AG04449 (cell line): Measurements from ENCODE around the gene RNASEH2B.

Source experiments
- CTCF ChIA-PET: fragments of 350-600 bp; formaldehyde crosslinking; extraction: SDS; loops from one replicate; lab custom pipeline; 2021; ENCODE audit warnings: antibody characterized with exemption; lab: Yijun Ruan, JAX
- POLR2A ChIA-PET: fragments of 400-600, 350-600 bp; formaldehyde crosslinking; extraction: SDS; loops from one replicate; lab custom pipeline; 2020; ENCODE audit warnings: antibody characterized with exemption, inconsistent platforms; lab: Yijun Ruan, JAX
- DNase-seq: peaks from one replicate; pipeline ENCODE4 v3.0.0-alpha.2; 2010; ENCODE audit warnings: low read depth, low spot score
- H3K4me3 ChIP-seq: 2 replicates; pipeline ENCODE4 v1.5.1; 2011; ENCODE audit warnings: low read depth, mild to moderate bottlenecking, control low read depth, low read length
- TF ChIP-seq, protein P1 (sequence below): IDR thresholded peaks from one replicate; pipeline ENCODE4 v1.5.1; 2011; ENCODE audit warnings: mild to moderate bottlenecking, moderate library complexity, low read length, control low read depth, inconsistent platforms; ENCODE audit not compliant: insufficient read depth; ENCODE audit errors: missing control alignments

RNASEH2B gene

DNA sequence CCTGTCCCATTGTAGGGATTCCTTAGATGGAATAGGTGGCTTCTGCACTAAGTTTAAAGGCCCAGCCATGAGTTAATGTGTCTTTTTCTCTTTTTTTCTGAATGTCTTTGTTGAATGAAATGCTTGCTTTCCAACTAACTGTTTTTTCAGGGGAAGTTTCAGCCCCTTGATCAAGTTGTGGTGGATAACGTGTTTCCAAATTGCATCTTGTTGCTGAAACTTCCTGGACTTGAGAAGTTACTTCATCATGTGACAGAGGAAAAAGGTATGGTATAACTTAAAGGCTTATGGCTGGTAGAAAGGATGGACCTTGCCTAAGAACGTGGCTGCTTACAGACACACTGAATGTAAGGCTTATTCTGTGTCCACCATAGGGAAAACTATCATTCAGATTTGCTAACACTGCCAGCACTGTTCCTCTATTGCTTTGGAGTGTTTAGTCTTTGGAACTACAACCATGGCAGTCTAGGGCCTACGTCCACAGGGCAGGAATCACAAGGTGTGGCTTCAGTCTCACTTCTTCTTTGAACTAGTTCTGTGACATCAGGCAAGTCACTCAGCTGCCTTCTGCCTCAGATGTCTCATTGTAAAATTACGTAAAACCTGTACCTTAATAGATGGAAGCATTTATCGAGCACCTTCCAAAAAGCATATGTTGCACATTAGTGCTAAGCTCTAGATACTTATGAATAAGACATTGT lies 25.3 kb downstream of the RNASEH2B start:
- H3K4me3 ChIP-seq, result no peak overlapping the region
- TF ChIP-seq, protein P1, sequence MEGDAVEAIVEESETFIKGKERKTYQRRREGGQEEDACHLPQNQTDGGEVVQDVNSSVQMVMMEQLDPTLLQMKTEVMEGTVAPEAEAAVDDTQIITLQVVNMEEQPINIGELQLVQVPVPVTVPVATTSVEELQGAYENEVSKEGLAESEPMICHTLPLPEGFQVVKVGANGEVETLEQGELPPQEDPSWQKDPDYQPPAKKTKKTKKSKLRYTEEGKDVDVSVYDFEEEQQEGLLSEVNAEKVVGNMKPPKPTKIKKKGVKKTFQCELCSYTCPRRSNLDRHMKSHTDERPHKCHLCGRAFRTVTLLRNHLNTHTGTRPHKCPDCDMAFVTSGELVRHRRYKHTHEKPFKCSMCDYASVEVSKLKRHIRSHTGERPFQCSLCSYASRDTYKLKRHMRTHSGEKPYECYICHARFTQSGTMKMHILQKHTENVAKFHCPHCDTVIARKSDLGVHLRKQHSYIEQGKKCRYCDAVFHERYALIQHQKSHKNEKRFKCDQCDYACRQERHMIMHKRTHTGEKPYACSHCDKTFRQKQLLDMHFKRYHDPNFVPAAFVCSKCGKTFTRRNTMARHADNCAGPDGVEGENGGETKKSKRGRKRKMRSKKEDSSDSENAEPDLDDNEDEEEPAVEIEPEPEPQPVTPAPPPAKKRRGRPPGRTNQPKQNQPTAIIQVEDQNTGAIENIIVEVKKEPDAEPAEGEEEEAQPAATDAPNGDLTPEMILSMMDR, result no peak
- CTCF ChIA-PET, result no interaction called here
- DNase-seq, result no peak
- POLR2A ChIA-PET, result no interaction called here

DNA sequence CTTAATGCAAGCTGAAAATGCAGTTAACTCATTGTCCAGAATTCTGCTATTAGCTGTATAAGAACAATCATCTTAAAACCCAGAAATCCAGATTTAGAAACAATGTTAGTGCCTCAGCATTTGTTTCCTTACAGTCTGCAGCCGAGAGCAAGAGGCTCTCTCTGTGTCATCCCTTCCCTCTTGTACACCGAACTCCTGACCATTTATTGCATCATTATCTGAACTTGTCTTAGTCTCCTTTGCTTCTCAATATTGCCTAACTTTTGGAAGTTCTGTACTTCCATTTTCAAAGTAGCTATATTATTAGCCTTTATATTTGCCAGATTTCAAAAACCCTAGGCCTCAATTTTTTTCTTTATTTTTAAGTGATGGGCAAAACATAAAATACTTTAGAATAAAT lies 27.1 kb downstream of the RNASEH2B start:
- H3K4me3 ChIP-seq, result no peak overlapping the region
- ChIA-PET CTCF (interaction anchor here (0.6 to 1.0 kb wide), 2 partner anchors 24 to 407 kb away, joined by 3 to 5 read pairs; no protein-coding TSS in a partner anchor), POLR2A (no interaction called here)
- TF ChIP-seq, protein P1, result no peak
- no peak for DNase-seq

DNA sequence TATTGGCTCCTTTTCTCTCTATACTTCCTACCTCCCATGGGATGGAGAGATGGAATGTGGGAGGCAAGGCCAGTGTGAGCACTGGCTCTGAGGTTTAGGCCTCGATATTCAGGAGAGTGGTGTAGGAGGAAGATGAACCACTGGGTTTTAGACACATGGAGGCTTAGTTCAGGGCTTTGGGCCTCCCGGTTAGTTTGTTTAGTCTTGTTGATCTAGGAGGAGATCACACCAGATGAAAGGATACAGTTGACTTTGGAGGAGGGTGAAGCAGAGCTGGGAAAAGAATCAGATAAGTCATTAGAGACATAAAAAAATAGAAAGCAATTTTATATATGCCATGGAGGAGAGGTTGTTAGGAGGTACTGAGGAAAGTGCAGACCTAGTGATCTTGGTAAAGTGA lies 30.9 kb downstream of the RNASEH2B start:
- H3K4me3 ChIP-seq, result no peak overlapping the region
- ChIA-PET POLR2A (no interaction called here), CTCF (interaction anchor here (0.7 to 1.0 kb wide), 2 partner anchors 8 to 29 kb away, joined by 3 read pairs; no protein-coding TSS in a partner anchor)
- TF ChIP-seq, protein P1, result no peak
- no peak for DNase-seq

DNA sequence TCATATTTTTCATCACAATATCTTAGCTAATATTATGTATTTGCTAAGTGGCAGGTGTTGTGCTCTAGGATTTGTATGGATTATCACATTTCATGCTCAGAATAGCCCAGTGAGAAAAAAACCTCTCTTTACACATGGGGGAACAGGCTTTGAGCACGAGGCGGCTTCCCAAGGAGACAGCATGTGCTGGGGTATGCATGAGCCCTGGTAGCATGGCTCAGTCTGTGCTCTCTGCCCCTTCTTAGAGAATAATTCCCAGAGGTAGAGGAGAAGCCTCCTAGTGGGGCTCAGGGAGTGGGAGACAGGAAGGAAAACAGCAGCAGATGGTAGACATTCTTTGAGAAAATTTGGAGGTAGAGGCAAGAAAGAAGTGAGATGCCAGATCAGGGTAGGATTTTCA lies 31.6 kb downstream of the RNASEH2B start:
- TF ChIP-seq, protein P1, result no peak
- H3K4me3 ChIP-seq, result no peak overlapping the region
- DNase-seq, result no peak
- ChIA-PET POLR2A (no interaction called here), CTCF (interaction anchor here (1.0 kb wide), 1 partner anchor 9 kb away, joined by 3 read pairs; no protein-coding TSS in a partner anchor)

DNA sequence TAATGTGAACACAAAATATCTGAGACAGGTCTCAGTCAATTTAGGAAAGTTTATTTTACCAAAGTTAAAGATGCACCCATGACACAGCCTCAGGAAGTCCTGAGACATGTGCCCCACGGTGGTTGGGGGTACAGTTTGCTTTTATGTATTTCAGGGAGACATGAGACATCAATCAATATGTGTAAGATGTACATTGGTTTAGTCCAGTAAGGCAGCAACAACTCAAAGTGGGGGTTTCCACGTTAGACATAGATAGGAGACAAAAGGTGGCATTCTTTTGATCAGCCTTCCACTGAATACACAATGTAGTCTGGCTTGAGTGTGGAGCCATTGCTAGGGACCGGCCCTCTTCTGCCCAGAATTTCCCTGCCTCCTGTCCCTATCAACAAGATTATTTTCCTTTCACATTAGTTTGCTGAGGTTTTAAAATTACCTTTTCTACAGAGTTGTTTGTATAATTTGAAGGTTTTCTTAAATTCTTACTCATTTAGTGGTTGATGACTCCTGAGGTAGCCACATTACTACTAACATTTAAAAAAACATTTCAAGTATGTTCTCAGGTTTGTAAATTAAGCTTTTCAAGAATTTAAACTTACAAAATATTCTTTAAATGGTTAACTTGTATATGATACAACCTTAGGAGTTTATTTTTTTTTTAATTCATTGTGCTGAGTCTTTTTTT lies 33.2 kb downstream of the RNASEH2B start:
- ChIA-PET CTCF (no interaction called here), POLR2A (interaction anchor here (1.0 kb wide), 1 partner anchor 10 kb away, joined by 3 read pairs; no protein-coding TSS in a partner anchor)
- TF ChIP-seq, protein P1, result no peak
- no peak for DNase-seq
- H3K4me3 ChIP-seq, result no peak overlapping the region

DNA sequence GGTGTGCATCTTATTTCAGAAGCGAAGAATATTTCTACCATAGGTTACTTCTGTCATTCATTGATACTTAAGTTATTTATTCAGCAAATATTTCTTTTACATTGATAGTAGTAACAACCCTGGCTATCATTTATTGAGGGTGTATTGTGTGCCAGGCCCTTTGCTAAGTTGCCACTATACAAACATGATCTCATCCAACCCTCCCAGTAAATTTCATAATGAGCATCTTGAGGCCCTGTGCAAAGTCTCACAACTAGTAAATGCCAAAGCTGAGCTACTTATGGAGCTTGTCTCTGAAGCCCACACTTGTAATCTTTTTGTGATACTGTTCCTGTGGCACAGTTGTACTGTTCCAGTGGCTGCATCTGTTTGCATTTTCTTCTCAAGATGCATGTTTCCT lies 36.1 kb downstream of the RNASEH2B start:
- ChIA-PET POLR2A (no interaction called here), CTCF (no interaction called here)
- no peak for DNase-seq
- H3K4me3 ChIP-seq, result no peak overlapping the region
- TF ChIP-seq, protein P1, result no peak
